NCI-H446 treated with DMSO at 0.1 percent for 48 hours (cell line): ENCODE measurements around the gene HDDC3.
"Not testable (repeated sequence)": the region's sequence is repeated elsewhere in the genome, so short reads cannot be mapped to it uniquely, and the experiment has no call there.

ENCODE experiments used
- DNase-seq: peaks from one replicate; lab custom pipeline; 2025; lab: John Stamatoyannopoulos, UW

The HDDC3 gene

GRCh38 chr15:90930861-90931574, 1.3 kb downstream of the HDDC3 start:
- DNase-seq = no peak

GRCh38 chr15:90929246-90930019, 2.9 kb downstream of the HDDC3 start:
- DNase-seq = no peak

GRCh38 chr15:90928106-90928505, 4.2 kb downstream of the HDDC3 start:
- not testable (repeated sequence) for DNase-seq

- DNase-seq = not testable (repeated sequence)
These were observed 5.6 kb downstream of the HDDC3 start for GRCh38 chr15:90926766-90927165.

GRCh38 chr15:90924375-90924774, 8.0 kb downstream of the HDDC3 start:
- DNase-seq = no peak

GRCh38 chr15:90922712-90923322, 9.5 kb downstream of the HDDC3 start:
- DNase-seq = not testable (repeated sequence)

- no peak for DNase-seq
These were observed 10.5 kb downstream of the HDDC3 start for GRCh38 chr15:90921887-90922286.

- no peak for DNase-seq
These were observed 13.5 kb downstream of the HDDC3 start for GRCh38 chr15:90918835-90919234.

GRCh38 chr15:90918034-90918788, 14.1 kb downstream of the HDDC3 start:
- DNase-seq = no peak

- no peak for DNase-seq
These were observed 14.8 kb downstream of the HDDC3 start for GRCh38 chr15:90917569-90917968.

GRCh38 chr15:90916461-90916860, 15.9 kb downstream of the HDDC3 start:
- no peak for DNase-seq

- DNase-seq = no peak
These were observed 16.4 kb downstream of the HDDC3 start for GRCh38 chr15:90915808-90916440.

- DNase-seq = no peak
These were observed 17.0 kb downstream of the HDDC3 start for GRCh38 chr15:90915216-90915807.

- DNase-seq = no peak
These were observed 17.9 kb downstream of the HDDC3 start for GRCh38 chr15:90914305-90915080.

GRCh38 chr15:90913398-90913944, 18.9 kb downstream of the HDDC3 start:
- no peak for DNase-seq

- no peak for DNase-seq
These were observed 19.6 kb downstream of the HDDC3 start for GRCh38 chr15:90912770-90913075.

- DNase-seq = no peak
These were observed 20.2 kb downstream of the HDDC3 start for GRCh38 chr15:90911906-90912769.

- DNase-seq = no peak
These were observed 21.1 kb downstream of the HDDC3 start for GRCh38 chr15:90911302-90911623.

GRCh38 chr15:90910441-90911301, 21.7 kb downstream of the HDDC3 start:
- DNase-seq = no peak
